NCI-H446 treated with DMSO at 0.1 percent for 48 hours (cell line): Measurements from ENCODE around the gene BTBD6.

ENCODE experiments used
- DNase-seq: peaks from one replicate; lab custom pipeline; 2025; lab: John Stamatoyannopoulos, UW

Gene BTBD6

GRCh38 chr14:105229099-105229655 lies 19.2 kb upstream of the BTBD6 start:
- DNase-seq, result no peak

GRCh38 chr14:105240811-105241576 lies 7.3 kb upstream of the BTBD6 start:
- DNase-seq, result no peak

GRCh38 chr14:105241641-105242040 lies 6.7 kb upstream of the BTBD6 start:
- DNase-seq, result no peak

- no peak for DNase-seq
These were observed 4.0 kb upstream of the BTBD6 start for GRCh38 chr14:105244334-105244733.

- no peak for DNase-seq
These were observed 1.3 kb upstream of the BTBD6 start for GRCh38 chr14:105247026-105247425.

- no peak for DNase-seq
These were observed 492 bp upstream of the BTBD6 start for GRCh38 chr14:105247715-105248367.

GRCh38 chr14:105249182-105250007 lies 1.1 kb downstream of the BTBD6 start:
- no peak for DNase-seq

- DNase-seq, result no peak
These were observed 1.7 kb downstream of the BTBD6 start for GRCh38 chr14:105250008-105250366.

GRCh38 chr14:105250986-105251385 lies 2.7 kb downstream of the BTBD6 start:
- no peak for DNase-seq

- DNase-seq, result no peak
These were observed 3.6 kb downstream of the BTBD6 start for GRCh38 chr14:105251920-105252319.

GRCh38 chr14:105252552-105253328 lies 4.4 kb downstream of the BTBD6 start:
- DNase-seq, result no peak

GRCh38 chr14:105253329-105253682 lies 5.0 kb downstream of the BTBD6 start:
- DNase-seq, result no peak

- no peak for DNase-seq
These were observed 6.7 kb downstream of the BTBD6 start for GRCh38 chr14:105255021-105255507.

GRCh38 chr14:105256292-105256960 lies 8.1 kb downstream of the BTBD6 start:
- no peak for DNase-seq

- DNase-seq, result no peak
These were observed 9.1 kb downstream of the BTBD6 start for GRCh38 chr14:105257464-105257863.

GRCh38 chr14:105258846-105259245 lies 10.5 kb downstream of the BTBD6 start:
- DNase-seq, result no peak

GRCh38 chr14:105260959-105261358 lies 12.6 kb downstream of the BTBD6 start:
- no peak for DNase-seq

GRCh38 chr14:105261781-105262180 lies 13.4 kb downstream of the BTBD6 start:
- DNase-seq, result no peak

GRCh38 chr14:105267820-105268548 lies 19.7 kb downstream of the BTBD6 start:
- no peak for DNase-seq

GRCh38 chr14:105268736-105269354 lies 20.5 kb downstream of the BTBD6 start:
- DNase-seq, result no peak
